ENCODE measurements around the gene SLC17A1.
"Not testable (repeated sequence)": the region's sequence is repeated elsewhere in the genome, so short reads cannot be mapped to it uniquely, and the experiment has no call there.

Gene SLC17A1

DNA sequence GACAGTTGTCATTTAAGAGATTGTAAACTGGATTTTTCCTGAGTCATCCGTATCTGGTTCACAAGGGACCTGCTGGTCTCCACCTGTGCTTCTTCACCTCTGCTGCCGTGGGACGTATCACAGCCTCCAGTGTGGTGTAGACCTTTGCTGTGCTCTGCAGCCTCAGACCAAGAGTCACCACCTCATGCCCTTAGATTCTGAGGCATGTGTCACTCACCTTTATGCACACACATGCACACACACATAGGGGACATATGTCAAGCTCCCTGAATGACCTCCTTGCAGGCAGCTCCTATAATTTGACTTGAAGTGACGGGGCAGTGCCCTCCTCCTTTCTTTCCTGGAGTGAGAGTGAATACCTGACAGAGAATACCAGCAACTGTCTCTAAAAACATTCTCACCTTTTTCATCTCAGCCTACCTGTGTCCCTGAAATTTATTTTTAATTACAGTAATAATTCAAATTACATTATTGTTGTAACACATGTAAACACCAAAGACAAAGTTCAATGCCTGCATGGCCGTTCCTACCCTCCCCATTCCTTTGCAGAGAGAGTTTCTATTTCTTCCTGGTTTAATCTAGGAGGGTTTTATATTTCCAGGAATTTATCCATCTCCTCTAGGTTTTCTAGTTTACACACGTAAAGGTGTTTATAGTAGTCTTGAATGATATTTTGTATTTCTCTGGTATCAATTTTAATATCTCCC lies 73.8 kb downstream of the SLC17A1 start:
- Histone ChIP-seq H3K36me3 (ENCODE audit: insufficient read depth, insufficient read length, low read length) (no peaks in the 10 kb centered on the region), H3K4me1 (ENCODE audit: insufficient read depth, insufficient read length) (no peaks in the 10 kb centered on the region), H3K27me3 (ENCODE audit: insufficient read depth, insufficient read length) (no peaks in the 10 kb centered on the region), H3K9me3 (ENCODE audit: insufficient read depth, low read length) (no peaks in the 10 kb centered on the region), H3K9ac (ENCODE audit: insufficient read length, low read depth) (no peak overlapping the region), H3K4me3 (ENCODE audit: insufficient read length, low read depth) (no peak overlapping the region)
- TF ChIP-seq ZNF274 (IDR thresholded peaks at IDR 0.05; ENCODE audit: low read depth, low read length), result no peak
- TF ChIP-seq YY1 (IDR thresholded peaks at IDR 0.05; ENCODE audit: insufficient read depth, insufficient read length), result no peak
- TF ChIP-seq SUZ12 (IDR thresholded peaks at IDR 0.05; ENCODE audit: extremely low read depth, insufficient read depth, insufficient read length), result no peak
- no peak for DNase-seq (ENCODE audit: low read depth, low spot score)

DNA sequence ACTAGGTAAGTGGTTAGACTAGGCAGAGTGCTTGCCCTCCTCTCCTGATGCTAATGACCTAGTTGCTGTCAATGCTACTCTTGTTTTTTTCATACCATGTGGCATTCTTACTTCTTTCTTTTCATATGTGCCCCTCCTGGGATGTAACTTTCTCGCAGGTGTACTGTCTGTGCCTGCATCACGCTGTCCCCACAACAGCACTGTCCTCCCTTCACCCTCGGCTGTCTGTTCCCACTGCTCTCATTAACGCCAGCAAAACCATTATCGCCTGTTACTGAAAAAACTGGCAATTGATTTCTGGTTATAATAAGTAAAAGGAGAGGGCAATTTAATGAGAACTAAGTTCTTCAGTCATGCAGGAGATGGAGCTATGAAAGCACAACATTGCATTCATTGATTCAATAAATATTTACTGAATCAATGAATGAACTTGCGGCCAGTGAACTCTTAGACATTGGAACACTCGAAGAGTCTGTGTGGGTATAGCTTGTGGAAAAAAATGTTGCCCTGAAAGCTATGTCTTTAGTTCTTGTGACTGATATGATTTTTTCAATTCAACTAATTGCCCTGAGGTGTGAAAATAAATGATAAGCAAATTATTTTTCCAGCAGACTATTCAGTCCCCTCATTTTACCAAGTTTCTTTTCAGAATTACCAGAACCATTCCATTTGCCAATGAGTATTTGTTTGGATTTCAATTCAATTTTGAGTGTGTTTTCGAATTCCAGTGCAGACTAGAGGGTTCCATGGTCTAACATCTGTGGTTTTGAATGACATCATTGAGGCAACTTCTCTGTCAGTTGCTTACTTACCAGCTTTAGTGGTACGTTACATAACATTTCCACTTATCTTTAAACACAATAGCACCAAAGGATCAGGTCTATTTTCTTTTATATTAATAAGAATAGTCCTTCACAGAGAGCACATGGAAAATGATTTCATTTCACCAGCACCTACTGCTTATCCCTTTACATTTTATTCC lies 75.2 kb downstream of the SLC17A1 start:
- DNase-seq (ENCODE audit: low read depth, low spot score), result no peak

DNA sequence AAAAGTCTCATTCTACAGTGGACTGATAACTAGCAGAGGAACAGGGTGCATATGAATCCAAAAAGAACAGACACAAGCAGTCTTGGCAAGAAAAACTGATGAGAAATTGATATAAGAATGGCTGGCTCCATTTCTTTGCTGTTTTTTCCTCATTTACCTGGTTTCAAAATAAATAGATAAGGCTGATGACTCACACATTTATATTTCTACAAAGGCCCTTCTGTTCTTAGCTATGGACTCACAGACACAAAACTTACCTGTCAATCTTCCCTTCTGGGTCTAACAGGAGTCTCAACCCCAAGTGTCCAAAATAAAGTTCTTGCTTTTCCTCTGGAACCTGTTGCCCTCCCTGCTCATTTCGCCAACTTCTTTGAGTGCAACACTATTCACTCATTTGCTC lies 76.4 kb downstream of the SLC17A1 start:
- Histone ChIP-seq H3K27me3 (ENCODE audit: insufficient read depth, insufficient read length) (no peaks in the 10 kb centered on the region), H3K4me1 (ENCODE audit: insufficient read depth, insufficient read length) (no peaks in the 10 kb centered on the region), H3K9ac (ENCODE audit: insufficient read length, low read depth) (no peak overlapping the region), H3K9me3 (ENCODE audit: insufficient read depth, low read length) (no peaks in the 10 kb centered on the region), H3K4me3 (ENCODE audit: insufficient read length, low read depth) (no peak overlapping the region), H3K36me3 (ENCODE audit: insufficient read depth, insufficient read length, low read length) (no peaks in the 10 kb centered on the region)
- no peak for TF ChIP-seq SUZ12 (IDR thresholded peaks at IDR 0.05; ENCODE audit: extremely low read depth, insufficient read depth, insufficient read length)
- TF ChIP-seq YY1 (IDR thresholded peaks at IDR 0.05; ENCODE audit: insufficient read depth, insufficient read length), result no peak
- no peak for TF ChIP-seq ZNF274 (IDR thresholded peaks at IDR 0.05; ENCODE audit: low read depth, low read length)
- no peak for DNase-seq (ENCODE audit: low read depth, low spot score)

More for the DNA sequence above, 75.2 kb downstream of the SLC17A1 start:
- Histone ChIP-seq H3K9ac (ENCODE audit: insufficient read length, low read depth) (no peak overlapping the region), H3K27me3 (ENCODE audit: insufficient read depth, insufficient read length) (no peaks in the 10 kb centered on the region), H3K4me1 (ENCODE audit: insufficient read depth, insufficient read length) (no peaks in the 10 kb centered on the region), H3K4me3 (ENCODE audit: insufficient read length, low read depth) (no peak overlapping the region), H3K9me3 (ENCODE audit: insufficient read depth, low read length) (no peaks in the 10 kb centered on the region), H3K36me3 (ENCODE audit: insufficient read depth, insufficient read length, low read length) (no peaks in the 10 kb centered on the region)
- no peak for TF ChIP-seq SUZ12 (IDR thresholded peaks at IDR 0.05; ENCODE audit: extremely low read depth, insufficient read depth, insufficient read length)
- no peak for TF ChIP-seq ZNF274 (IDR thresholded peaks at IDR 0.05; ENCODE audit: low read depth, low read length)
- TF ChIP-seq YY1 (IDR thresholded peaks at IDR 0.05; ENCODE audit: insufficient read depth, insufficient read length), result no peak

DNA sequence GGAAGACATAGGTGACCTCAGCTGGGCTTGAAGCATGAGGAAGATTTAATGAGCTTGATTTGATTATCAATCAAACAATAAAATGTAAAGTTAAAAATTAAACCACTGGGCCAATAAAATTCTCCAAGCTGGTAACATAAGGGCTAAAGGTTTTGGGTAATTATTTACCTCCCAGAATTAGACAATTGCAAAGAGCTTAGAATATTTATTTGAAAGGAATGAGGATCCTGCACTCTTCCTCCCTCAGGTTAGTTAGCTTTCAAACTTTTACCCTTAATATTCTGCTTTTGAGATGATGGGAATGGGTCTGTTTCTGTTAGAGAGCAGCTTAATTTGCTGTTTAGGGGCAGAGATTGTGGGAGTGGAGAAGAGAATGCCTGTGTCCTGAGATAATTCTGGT lies 77.3 kb downstream of the SLC17A1 start, which contains the start of gene SLC17A4:
TSS of gene SLC17A4 (plus strand) at position 208 of the 400 bp plus-strand sequence. CDS start 7,221 bp downstream, outside the sequence.
- no peak within 1 kb of the TSS for H3K9ac ChIP-seq (ENCODE audit: insufficient read length, low read depth)

DNA sequence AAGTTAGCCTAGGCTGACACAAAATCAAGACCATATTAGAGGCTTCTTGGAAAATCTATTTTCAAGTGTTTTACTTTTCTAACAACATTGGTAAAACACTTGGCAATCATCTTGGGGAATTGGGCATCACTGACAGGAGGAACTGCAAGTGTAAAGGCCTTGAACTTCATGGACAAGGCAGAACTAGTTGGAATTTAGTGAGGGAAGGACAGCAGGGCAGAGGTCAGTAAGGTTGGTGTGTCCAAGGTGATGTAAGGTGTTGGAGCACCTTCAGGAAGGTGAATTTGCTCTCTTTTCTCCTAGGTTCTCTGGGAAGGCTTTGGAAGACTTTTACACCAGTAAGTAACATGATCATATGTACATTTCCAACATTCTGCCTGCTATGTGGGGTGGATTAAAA lies 78.8 kb downstream of the SLC17A1 start:
- Histone ChIP-seq H3K36me3 (ENCODE audit: insufficient read depth, insufficient read length, low read length) (no peaks in the 10 kb centered on the region), H3K4me3 (ENCODE audit: insufficient read length, low read depth) (no peak overlapping the region), H3K9ac (ENCODE audit: insufficient read length, low read depth) (no peak overlapping the region), H3K27me3 (ENCODE audit: insufficient read depth, insufficient read length) (no peaks in the 10 kb centered on the region), H3K4me1 (ENCODE audit: insufficient read depth, insufficient read length) (no peaks in the 10 kb centered on the region), H3K9me3 (ENCODE audit: insufficient read depth, low read length) (no peaks in the 10 kb centered on the region)
- TF ChIP-seq ZNF274 (IDR thresholded peaks at IDR 0.05; ENCODE audit: low read depth, low read length) (no peak), YY1 (IDR thresholded peaks at IDR 0.05; ENCODE audit: insufficient read depth, insufficient read length) (no peak), SUZ12 (IDR thresholded peaks at IDR 0.05; ENCODE audit: extremely low read depth, insufficient read depth, insufficient read length) (no peak)
- DNase-seq (ENCODE audit: low read depth, low spot score), result no peak

More for the DNA sequence above, 77.3 kb downstream of the SLC17A1 start, which contains the start of gene SLC17A4:
- Histone ChIP-seq H3K36me3 (ENCODE audit: insufficient read depth, insufficient read length, low read length) (no peaks in the 10 kb centered on the region), H3K27me3 (ENCODE audit: insufficient read depth, insufficient read length) (no peaks in the 10 kb centered on the region), H3K9me3 (ENCODE audit: insufficient read depth, low read length) (no peaks in the 10 kb centered on the region), H3K4me3 (ENCODE audit: insufficient read length, low read depth) (no peak within 1 kb of the TSS), H3K4me1 (ENCODE audit: insufficient read depth, insufficient read length) (no peaks in the 10 kb centered on the region)
- TF ChIP-seq ZNF274 (IDR thresholded peaks at IDR 0.05; ENCODE audit: low read depth, low read length), result no peak
- TF ChIP-seq YY1 (IDR thresholded peaks at IDR 0.05; ENCODE audit: insufficient read depth, insufficient read length), result no peak
- no peak for TF ChIP-seq SUZ12 (IDR thresholded peaks at IDR 0.05; ENCODE audit: extremely low read depth, insufficient read depth, insufficient read length)
- no peak for DNase-seq (ENCODE audit: low read depth, low spot score)

DNA sequence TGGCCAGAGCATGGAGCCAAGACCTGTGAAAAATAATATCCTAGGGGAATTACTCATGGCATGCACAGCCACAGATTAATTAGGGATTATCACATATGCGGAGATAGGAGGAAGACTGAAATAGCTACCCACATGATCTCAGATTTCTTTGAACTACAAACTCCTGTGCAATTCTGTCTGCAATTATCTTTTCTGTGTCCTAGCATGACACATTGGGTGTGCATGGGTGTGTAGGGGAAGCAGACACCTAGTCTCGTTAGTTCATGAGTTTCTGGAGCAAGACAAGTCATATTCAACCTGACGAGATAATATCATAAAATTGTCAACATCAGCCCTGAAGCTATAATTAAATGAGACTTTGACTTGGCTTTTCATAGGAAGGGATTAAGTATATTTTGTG lies 80.9 kb downstream of the SLC17A1 start:
- no peak for DNase-seq (ENCODE audit: low read depth, low spot score)
- Histone ChIP-seq H3K36me3 (ENCODE audit: insufficient read depth, insufficient read length, low read length) (no peaks in the 10 kb centered on the region), H3K4me1 (ENCODE audit: insufficient read depth, insufficient read length) (no peaks in the 10 kb centered on the region), H3K27me3 (ENCODE audit: insufficient read depth, insufficient read length) (no peaks in the 10 kb centered on the region), H3K9me3 (ENCODE audit: insufficient read depth, low read length) (no peaks in the 10 kb centered on the region), H3K9ac (ENCODE audit: insufficient read length, low read depth) (no peak overlapping the region), H3K4me3 (ENCODE audit: insufficient read length, low read depth) (no peak overlapping the region)
- no peak for TF ChIP-seq SUZ12 (IDR thresholded peaks at IDR 0.05; ENCODE audit: extremely low read depth, insufficient read depth, insufficient read length)
- TF ChIP-seq ZNF274 (IDR thresholded peaks at IDR 0.05; ENCODE audit: low read depth, low read length), result no peak
- no peak for TF ChIP-seq YY1 (IDR thresholded peaks at IDR 0.05; ENCODE audit: insufficient read depth, insufficient read length)

DNA sequence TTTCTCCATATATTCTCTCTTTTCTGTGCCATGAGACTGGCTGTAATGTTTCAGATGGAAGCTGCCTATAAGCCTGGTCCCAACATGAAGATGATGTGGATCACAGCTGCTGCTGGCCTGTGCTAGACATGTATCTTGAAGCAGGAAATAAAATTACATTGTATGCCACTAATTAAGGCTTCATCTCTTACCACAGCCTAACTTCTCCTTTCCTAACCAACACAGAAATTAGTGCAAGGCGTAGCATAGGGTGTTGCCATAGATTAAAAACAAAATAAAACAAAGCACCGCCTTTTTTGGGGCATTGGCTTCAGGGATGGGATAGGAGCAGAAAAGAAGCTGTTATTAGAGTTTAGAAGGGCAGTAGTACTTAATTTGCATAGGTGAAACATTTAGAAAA lies 82.0 kb downstream of the SLC17A1 start:
- DNase-seq (ENCODE audit: low read depth, low spot score), result no peak
- no peaks in the 10 kb centered on the region for H3K4me1 ChIP-seq (ENCODE audit: insufficient read depth, insufficient read length)

DNA sequence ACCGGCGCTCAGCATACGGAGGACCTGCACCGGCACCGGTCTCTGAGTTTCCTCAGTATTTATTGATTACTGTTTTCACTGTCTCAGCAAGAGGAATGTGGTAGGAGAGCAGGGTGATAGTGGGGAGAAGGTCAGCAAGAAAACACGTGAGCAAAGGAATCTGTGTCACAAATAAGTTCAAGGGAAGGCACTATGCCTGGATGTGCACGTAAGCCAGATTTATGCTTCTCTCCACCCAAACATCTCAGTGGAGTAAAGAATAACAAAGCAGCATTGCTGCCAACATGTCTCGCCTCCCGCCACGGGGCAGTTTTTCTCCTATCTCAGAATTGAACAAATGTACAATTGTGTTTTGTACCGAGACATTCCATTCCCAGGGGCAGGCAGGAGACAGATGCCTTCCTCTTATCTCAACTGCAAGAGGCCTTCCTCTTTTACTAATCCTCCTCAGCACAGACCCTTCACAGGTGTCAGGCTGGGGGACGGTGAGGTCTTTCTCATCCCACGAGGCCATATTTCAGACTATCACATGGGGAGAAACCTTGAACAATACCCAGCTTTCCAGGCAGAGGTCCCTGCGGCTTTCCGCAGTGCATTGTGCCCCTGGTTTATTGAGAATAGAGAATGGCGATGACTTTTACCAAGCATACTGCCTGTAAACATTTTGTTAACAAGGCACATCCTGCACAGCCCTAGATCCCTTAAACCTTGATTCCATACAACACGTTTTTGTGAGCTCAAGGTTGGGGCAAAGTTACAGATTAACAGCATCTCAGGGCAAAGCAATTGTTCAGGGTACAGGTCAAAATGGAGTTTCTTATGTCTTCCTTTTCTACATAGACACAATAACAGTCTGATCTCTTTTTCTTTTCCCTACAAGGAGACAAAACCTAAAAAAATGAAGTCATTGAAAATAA lies 83.0 kb downstream of the SLC17A1 start:
- not testable (repeated sequence) for DNase-seq (ENCODE audit: low read depth, low spot score); H3K36me3 ChIP-seq (ENCODE audit: insufficient read depth, insufficient read length, low read length); H3K9me3 ChIP-seq (ENCODE audit: insufficient read depth, low read length); H3K4me1 ChIP-seq (ENCODE audit: insufficient read depth, insufficient read length); H3K4me3 ChIP-seq (ENCODE audit: insufficient read length, low read depth); H3K27me3 ChIP-seq (ENCODE audit: insufficient read depth, insufficient read length); H3K9ac ChIP-seq (ENCODE audit: insufficient read length, low read depth)

More for the DNA sequence above, 82.0 kb downstream of the SLC17A1 start:
- no peaks in the 10 kb centered on the region for H3K36me3 ChIP-seq (ENCODE audit: insufficient read depth, insufficient read length, low read length)
- H3K9ac ChIP-seq (ENCODE audit: insufficient read length, low read depth), result no peak overlapping the region
- H3K4me3 ChIP-seq (ENCODE audit: insufficient read length, low read depth), result no peak overlapping the region
- TF ChIP-seq YY1 (IDR thresholded peaks at IDR 0.05; ENCODE audit: insufficient read depth, insufficient read length) (no peak), SUZ12 (IDR thresholded peaks at IDR 0.05; ENCODE audit: extremely low read depth, insufficient read depth, insufficient read length) (no peak), ZNF274 (IDR thresholded peaks at IDR 0.05; ENCODE audit: low read depth, low read length) (no peak)
- H3K9me3 ChIP-seq (ENCODE audit: insufficient read depth, low read length), result no peaks in the 10 kb centered on the region
- H3K27me3 ChIP-seq (ENCODE audit: insufficient read depth, insufficient read length), result no peaks in the 10 kb centered on the region
